ENCODE data around the gene MAP4K5. TPM values are rescaled to one million over a fixed set of nuclear protein-coding genes. Genes with fewer than 3 reads are reported as not detected.
"Not testable (repeated sequence)": the region's sequence is repeated elsewhere in the genome, so short reads cannot be mapped to it uniquely, and the experiment has no call there.

Gene MAP4K5
- total RNA-seq = 10 to 100 TPM; 22.0 TPM

GRCh38 chr14:50532502-50533240 is at the start of gene MAP4K5:
Gene MAP4K5, minus strand, starts transcription at chr14:50532569. Its CDS starts 520 bp downstream, at chr14:50532049.
- H3K4me1 Mint-ChIP-seq = peaks cover 37% of the 10 kb centered on the region
- no peaks in the 10 kb centered on the region for H3K9me3 Mint-ChIP-seq
- H3K36me3 Mint-ChIP-seq (ENCODE audit: low read depth) = peaks cover 7% of the 10 kb centered on the region
- DNase-seq = peak; percentile 90
- CTCF ChIA-PET = interaction anchor here (0.6 to 3.0 kb wide), 8 partner anchors 10 to 416 kb away, joined by 3 to 30 read pairs (median 4); partner anchors contain the start of genes CDKL1, DMAC2L, L2HGDH and VCPKMT
- POLR2A ChIA-PET = interaction anchor here (0.6 to 2.3 kb wide), 7 partner anchors 15 to 528 kb away, joined by 3 to 17 read pairs (median 4); partner anchors contain the start of genes DMAC2L and L2HGDH
- H3K4me3 Mint-ChIP-seq = peak within 1 kb of the TSS; percentile 85
- peaks cover 11% of the 10 kb centered on the region for H3K27me3 Mint-ChIP-seq
- peak within 1 kb of the TSS; percentile 55 for H3K27ac Mint-ChIP-seq

GRCh38 chr14:50578433-50578832 is 46.1 kb upstream of the MAP4K5 start:
- H3K9me3 Mint-ChIP-seq = no peaks in the 10 kb centered on the region
- no peaks in the 10 kb centered on the region for H3K4me1 Mint-ChIP-seq
- POLR2A ChIA-PET = no interaction called here
- CTCF ChIA-PET = no interaction called here
- H3K27me3 Mint-ChIP-seq = peaks cover 21% of the 10 kb centered on the region
- H3K27ac Mint-ChIP-seq = no peak overlapping the region
- no peaks in the 10 kb centered on the region for H3K36me3 Mint-ChIP-seq (ENCODE audit: low read depth)
- DNase-seq = no peak
- no peak overlapping the region for H3K4me3 Mint-ChIP-seq

- Mint-ChIP-seq H3K27me3 (peaks cover 21% of the 10 kb centered on the region), H3K36me3 (ENCODE audit: low read depth) (no peaks in the 10 kb centered on the region), H3K9me3 (no peaks in the 10 kb centered on the region), H3K4me1 (no peaks in the 10 kb centered on the region), H3K4me3 (no peak overlapping the region), H3K27ac (no peak overlapping the region)
- DNase-seq = no peak
- POLR2A ChIA-PET = no interaction called here
- CTCF ChIA-PET = no interaction called here
Measured at GRCh38 chr14:50577982-50578381, 45.6 kb upstream of the MAP4K5 start.

GRCh38 chr14:50575769-50576168 is 43.4 kb upstream of the MAP4K5 start:
- CTCF ChIA-PET = no interaction called here
- no peak overlapping the region for H3K4me3 Mint-ChIP-seq
- no peaks in the 10 kb centered on the region for H3K4me1 Mint-ChIP-seq
- H3K27ac Mint-ChIP-seq = no peak overlapping the region
- POLR2A ChIA-PET = no interaction called here
- H3K9me3 Mint-ChIP-seq = peaks cover 3% of the 10 kb centered on the region
- no peak for DNase-seq
- peaks cover 26% of the 10 kb centered on the region for H3K27me3 Mint-ChIP-seq
- H3K36me3 Mint-ChIP-seq (ENCODE audit: low read depth) = no peaks in the 10 kb centered on the region

GRCh38 chr14:50573862-50574261 is 41.5 kb upstream of the MAP4K5 start:
- Mint-ChIP-seq H3K4me3 (no peak overlapping the region), H3K4me1 (no peaks in the 10 kb centered on the region), H3K27ac (no peak overlapping the region), H3K9me3 (peaks cover 12% of the 10 kb centered on the region), H3K36me3 (ENCODE audit: low read depth) (peaks cover 5% of the 10 kb centered on the region), H3K27me3 (peaks cover 29% of the 10 kb centered on the region)
- POLR2A ChIA-PET = no interaction called here
- CTCF ChIA-PET = no interaction called here
- no peak for DNase-seq

GRCh38 chr14:50569714-50570274 is 37.4 kb upstream of the MAP4K5 start:
- DNase-seq = no peak
- peaks cover 5% of the 10 kb centered on the region for H3K36me3 Mint-ChIP-seq (ENCODE audit: low read depth)
- H3K27ac Mint-ChIP-seq = no peak overlapping the region
- no peak overlapping the region for H3K4me3 Mint-ChIP-seq
- ChIA-PET CTCF (no interaction called here), POLR2A (no interaction called here)
- peaks cover 25% of the 10 kb centered on the region for H3K27me3 Mint-ChIP-seq
- no peaks in the 10 kb centered on the region for H3K4me1 Mint-ChIP-seq
- peaks cover 12% of the 10 kb centered on the region for H3K9me3 Mint-ChIP-seq

- POLR2A ChIA-PET = no interaction called here
- Mint-ChIP-seq H3K4me1 (peaks cover 16% of the 10 kb centered on the region), H3K27ac (no peak overlapping the region), H3K27me3 (peaks cover 46% of the 10 kb centered on the region), H3K9me3 (no peaks in the 10 kb centered on the region), H3K4me3 (no peak overlapping the region), H3K36me3 (ENCODE audit: low read depth) (no peaks in the 10 kb centered on the region)
- CTCF ChIA-PET = interaction anchor here (1.9 kb wide), 1 partner anchor 20 kb away, joined by 4 read pairs; no protein-coding TSS in a partner anchor
- no peak for DNase-seq
Measured at GRCh38 chr14:50562841-50563240, 30.5 kb upstream of the MAP4K5 start.

- Mint-ChIP-seq H3K4me1 (peaks cover 16% of the 10 kb centered on the region), H3K27ac (no peak overlapping the region), H3K36me3 (ENCODE audit: low read depth) (no peaks in the 10 kb centered on the region), H3K4me3 (peak overlapping the region; percentile 78), H3K27me3 (peaks cover 56% of the 10 kb centered on the region), H3K9me3 (no peaks in the 10 kb centered on the region)
- ChIA-PET POLR2A (interaction anchor here (1.0 kb wide), 1 partner anchor 39 kb away, joined by 4 read pairs; no protein-coding TSS in a partner anchor), CTCF (interaction anchor here (1.5 to 2.2 kb wide), 2 partner anchors 213 to 300 kb away, joined by 3 to 8 read pairs; no protein-coding TSS in a partner anchor)
- DNase-seq = peak; percentile 36
Measured at GRCh38 chr14:50560931-50561285, 28.5 kb upstream of the MAP4K5 start.

GRCh38 chr14:50559990-50560930 is 27.9 kb upstream of the MAP4K5 start, which contains the start of gene ATL1:
Gene ATL1, plus strand, starts transcription at chr14:50560145. Its CDS starts 121 bp downstream, at chr14:50560266.
- POLR2A ChIA-PET = interaction anchor here (0.6 to 1.5 kb wide), 3 partner anchors 38 to 300 kb away, joined by 3 to 4 read pairs (median 4); no protein-coding TSS in a partner anchor

GRCh38 chr14:50552796-50553195 is 20.4 kb upstream of the MAP4K5 start:
- H3K4me1 Mint-ChIP-seq; DNase-seq; H3K4me3 Mint-ChIP-seq; POLR2A ChIA-PET; CTCF ChIA-PET; H3K36me3 Mint-ChIP-seq (ENCODE audit: low read depth); H3K27ac Mint-ChIP-seq; H3K9me3 Mint-ChIP-seq: not testable (repeated sequence)
- H3K27me3 Mint-ChIP-seq = peaks cover 41% of the 10 kb centered on the region

More at GRCh38 chr14:50559990-50560930, 27.9 kb upstream of the MAP4K5 start, which contains the start of gene ATL1:
- H3K4me1 Mint-ChIP-seq = peaks cover 16% of the 10 kb centered on the region
- peaks cover 60% of the 10 kb centered on the region for H3K27me3 Mint-ChIP-seq
- H3K4me3 Mint-ChIP-seq = peak within 1 kb of the TSS; percentile 78
- H3K36me3 Mint-ChIP-seq (ENCODE audit: low read depth) = no peaks in the 10 kb centered on the region
- no peak within 1 kb of the TSS for H3K27ac Mint-ChIP-seq
- CTCF ChIA-PET = interaction anchor here (0.6 to 2.2 kb wide), 3 partner anchors 214 to 928 kb away, joined by 3 to 8 read pairs (median 3); no protein-coding TSS in a partner anchor
- H3K9me3 Mint-ChIP-seq = no peaks in the 10 kb centered on the region
- peak; percentile 50 for DNase-seq

GRCh38 chr14:50551877-50552276 is 19.5 kb upstream of the MAP4K5 start:
- H3K9me3 Mint-ChIP-seq = no peaks in the 10 kb centered on the region
- peaks cover 5% of the 10 kb centered on the region for H3K36me3 Mint-ChIP-seq (ENCODE audit: low read depth)
- peaks cover 6% of the 10 kb centered on the region for H3K4me1 Mint-ChIP-seq
- no peak overlapping the region for H3K4me3 Mint-ChIP-seq
- ChIA-PET POLR2A (no interaction called here), CTCF (interaction anchor here (0.5 kb wide), 1 partner anchor 10 kb away, joined by 3 read pairs; no protein-coding TSS in a partner anchor)
- peaks cover 32% of the 10 kb centered on the region for H3K27me3 Mint-ChIP-seq
- no peak for DNase-seq
- no peak overlapping the region for H3K27ac Mint-ChIP-seq

- H3K27me3 Mint-ChIP-seq = peaks cover 30% of the 10 kb centered on the region
- CTCF ChIA-PET = interaction anchor here (1.0 kb wide), 1 partner anchor 9 kb away, joined by 3 read pairs; no protein-coding TSS in a partner anchor
- peaks cover 6% of the 10 kb centered on the region for H3K4me1 Mint-ChIP-seq
- H3K27ac Mint-ChIP-seq = no peak overlapping the region
- POLR2A ChIA-PET = no interaction called here
- no peak for DNase-seq
- no peaks in the 10 kb centered on the region for H3K9me3 Mint-ChIP-seq
- H3K36me3 Mint-ChIP-seq (ENCODE audit: low read depth) = peaks cover 5% of the 10 kb centered on the region
- H3K4me3 Mint-ChIP-seq = no peak overlapping the region
Measured at GRCh38 chr14:50550294-50550693, 17.9 kb upstream of the MAP4K5 start.
